Mucosa of rectum (tissue), 2 donors: Measurements from ENCODE around the gene BTN2A1.
"Not testable (repeated sequence)": the region's sequence is repeated elsewhere in the genome, so short reads cannot be mapped to it uniquely, and the experiment has no call there.

Experiments
- H3K27ac ChIP-seq, 2 donors: one replicate each; pipeline ENCODE4 v1.7.0; 2013; ENCODE audit warnings: inconsistent platforms in 2 of 2, low read depth in 2 of 2, low read length in 2 of 2
- H3K27me3 ChIP-seq, 2 donors: one replicate each; pipeline ENCODE4 v1.7.0; 2013; ENCODE audit warnings: low read length in 2 of 2; ENCODE audit not compliant: control insufficient read depth in 2 of 2, insufficient read depth in 2 of 2
- H3K36me3 ChIP-seq, 2 donors: one replicate each; pipeline ENCODE4 v1.7.0; 2013; ENCODE audit warnings: low read length in 2 of 2; ENCODE audit not compliant: control insufficient read depth in 2 of 2, insufficient read depth in 2 of 2
- H3K4me1 ChIP-seq, 2 donors: one replicate each; pipeline ENCODE4 v1.7.0; 2013; ENCODE audit warnings: low read length in 2 of 2, mild to moderate bottlenecking in 1 of 2; ENCODE audit not compliant: control insufficient read depth in 2 of 2, insufficient read depth in 2 of 2
- H3K4me3 ChIP-seq, 2 donors: one replicate each; pipeline ENCODE4 v1.7.0; 2013; ENCODE audit warnings: low read length in 2 of 2
- H3K9ac ChIP-seq, 2 donors: one replicate each; pipeline ENCODE4 v1.7.0; 2013; ENCODE audit warnings: low read length in 2 of 2, low read depth in 1 of 2, mild to moderate bottlenecking in 1 of 2
- H3K9me3 ChIP-seq, 2 donors: one replicate each; pipeline ENCODE4 v1.7.0; 2013; ENCODE audit warnings: low read length in 2 of 2; ENCODE audit not compliant: control insufficient read depth in 2 of 2
- donor health status: healthy.
- donor health status: Normal muscosa, but diverticular disease.

Gene BTN2A1

GRCh38 chr6:26418077-26418476 lies 39.7 kb upstream of the BTN2A1 start:
- H3K9me3 ChIP-seq, H3K36me3 ChIP-seq, H3K27me3 ChIP-seq: not testable (repeated sequence)

GRCh38 chr6:26418795-26419194 lies 39.0 kb upstream of the BTN2A1 start:
- not testable (repeated sequence) for H3K27me3 ChIP-seq, H3K9ac ChIP-seq, H3K27ac ChIP-seq, H3K4me1 ChIP-seq, H3K9me3 ChIP-seq, H3K36me3 ChIP-seq, H3K4me3 ChIP-seq

More at GRCh38 chr6:26418077-26418476, 39.7 kb upstream of the BTN2A1 start:
- H3K4me1 ChIP-seq, H3K27ac ChIP-seq, H3K9ac ChIP-seq, H3K4me3 ChIP-seq: not testable (repeated sequence)

GRCh38 chr6:26420688-26421171 lies 37.0 kb upstream of the BTN2A1 start:
- peaks cover 8% of the 10 kb centered on the region in 2 donors for H3K4me1 ChIP-seq
- H3K27ac ChIP-seq = peak overlapping the region; percentile 78 to 82
- H3K36me3 ChIP-seq = no peaks in the 10 kb centered on the region
- H3K27me3 ChIP-seq = no peaks in the 10 kb centered on the region
- peak overlapping the region; percentile 47 to 91 for H3K4me3 ChIP-seq
- H3K9me3 ChIP-seq = no peaks in the 10 kb centered on the region
- peak overlapping the region; percentile 87 to 93 for H3K9ac ChIP-seq

GRCh38 chr6:26421259-26422144 lies 36.3 kb upstream of the BTN2A1 start:
- peaks cover 8% of the 10 kb centered on the region in 2 donors for H3K4me1 ChIP-seq
- no peaks in the 10 kb centered on the region for H3K27me3 ChIP-seq
- H3K9me3 ChIP-seq = no peaks in the 10 kb centered on the region
- peak overlapping the region; percentile 78 to 82 for H3K27ac ChIP-seq
- no peaks in the 10 kb centered on the region for H3K36me3 ChIP-seq
- H3K9ac ChIP-seq = peak overlapping the region; percentile 87 to 93
- H3K4me3 ChIP-seq = peak overlapping the region; percentile 79 to 91

GRCh38 chr6:26422329-26422728 lies 35.4 kb upstream of the BTN2A1 start:
- Histone ChIP-seq H3K27me3 (no peaks in the 10 kb centered on the region), H3K4me1 (peaks cover 8% of the 10 kb centered on the region in 2 donors), H3K9me3 (no peaks in the 10 kb centered on the region), H3K9ac (peak overlapping the region in 1 of 2 donors; percentile 93), H3K36me3 (peaks cover 0 to under 1% of the 10 kb centered on the region in 2 donors), H3K4me3 (peak overlapping the region in 1 of 2 donors; percentile 91), H3K27ac (no peak overlapping the region)

- H3K27ac ChIP-seq = no peak overlapping the region
Observed at GRCh38 chr6:26426691-26427450, 30.9 kb upstream of the BTN2A1 start.

GRCh38 chr6:26427451-26427809 lies 30.3 kb upstream of the BTN2A1 start:
- Histone ChIP-seq H3K4me1 (peaks cover 0 to 5% of the 10 kb centered on the region in 2 donors), H3K9me3 (no peaks in the 10 kb centered on the region), H3K27me3 (no peaks in the 10 kb centered on the region), H3K27ac (no peak overlapping the region), H3K4me3 (no peak overlapping the region), H3K9ac (no peak overlapping the region), H3K36me3 (peaks cover 8 to 13% of the 10 kb centered on the region in 2 donors)

More at GRCh38 chr6:26426691-26427450, 30.9 kb upstream of the BTN2A1 start:
- Histone ChIP-seq H3K27me3 (no peaks in the 10 kb centered on the region), H3K4me1 (peaks cover 0 to 5% of the 10 kb centered on the region in 2 donors), H3K9me3 (no peaks in the 10 kb centered on the region), H3K4me3 (no peak overlapping the region), H3K9ac (no peak overlapping the region), H3K36me3 (peaks cover 8 to 13% of the 10 kb centered on the region in 2 donors)

- Histone ChIP-seq H3K27me3 (no peaks in the 10 kb centered on the region), H3K27ac (no peak overlapping the region), H3K9me3 (no peaks in the 10 kb centered on the region), H3K9ac (no peak overlapping the region), H3K4me1 (no peaks in the 10 kb centered on the region), H3K36me3 (peaks cover 8 to 13% of the 10 kb centered on the region in 2 donors), H3K4me3 (no peak overlapping the region)
Observed at GRCh38 chr6:26428206-26428605, 29.5 kb upstream of the BTN2A1 start.

GRCh38 chr6:26430787-26431186 lies 27.0 kb upstream of the BTN2A1 start:
- Histone ChIP-seq H3K9me3 (peaks cover 0 to 4% of the 10 kb centered on the region in 2 donors), H3K27ac (no peak overlapping the region), H3K4me1 (no peaks in the 10 kb centered on the region), H3K4me3 (no peak overlapping the region), H3K36me3 (peaks cover 8 to 13% of the 10 kb centered on the region in 2 donors), H3K9ac (no peak overlapping the region), H3K27me3 (no peaks in the 10 kb centered on the region)
